Measurements from ENCODE around the gene SNX3.

The SNX3 gene

GRCh38 chr6:108174371-108175175, 86.3 kb downstream of the SNX3 start:
- peaks cover 9% of the 10 kb centered on the region for H3K9me3 ChIP-seq (ENCODE audit: insufficient read depth, low read depth, low read length)
- no peak overlapping the region for H3K9ac ChIP-seq (ENCODE audit: low read length)
- no peak overlapping the region for H2BK12ac ChIP-seq (ENCODE audit: low read length)
- no CpG with 5 or more reads among the region's 43 CpGs for WGBS (ENCODE audit: extremely low coverage, insufficient coverage, insufficient read length)
- H2AFZ ChIP-seq (ENCODE audit: insufficient read depth, low read length, poor library complexity) = no peak overlapping the region
- no peak overlapping the region for H2AK5ac ChIP-seq (ENCODE audit: low read length)
- H3K4me1 ChIP-seq (ENCODE audit: control insufficient read depth in 1 of 2, insufficient read depth in 2 of 2, low read length in 2 of 2) = peaks cover 12 to 15% of the 10 kb centered on the region in 2 experiments
- H3K79me1 ChIP-seq (ENCODE audit: low read length) = no peaks in the 10 kb centered on the region
- no peak overlapping the region for H4K91ac ChIP-seq (ENCODE audit: low read depth, low read length)
- H3K23ac ChIP-seq (ENCODE audit: low read length) = no peak overlapping the region
- H3K4ac ChIP-seq (ENCODE audit: low read depth, low read length) = no peak overlapping the region
- H3K18ac ChIP-seq (ENCODE audit: low read length) = no peak overlapping the region
- no peak overlapping the region for H4K12ac ChIP-seq (ENCODE audit: low read depth, low read length)
- peak overlapping the region; percentile 30 for H3K4me2 ChIP-seq (ENCODE audit: low read length)
- no peak for DNase-seq
- H4K8ac ChIP-seq (ENCODE audit: low read depth, low read length) = no peak overlapping the region
- H3K27me3 ChIP-seq (ENCODE audit: insufficient read depth, low read length) = peaks cover 73% of the 10 kb centered on the region
- H2BK120ac ChIP-seq (ENCODE audit: insufficient read depth, low read length, poor library complexity) = no peak overlapping the region
- H3K27ac ChIP-seq (ENCODE audit: low read depth, low read length) = no peak overlapping the region
- no peaks in the 10 kb centered on the region for H3K36me3 ChIP-seq (ENCODE audit: control insufficient read depth in 1 of 2, insufficient read depth in 2 of 2, low read length in 2 of 2)
- no peak overlapping the region for H3K4me3 ChIP-seq (ENCODE audit: low read depth, low read length)
- H3K14ac ChIP-seq (ENCODE audit: low read length) = no peak overlapping the region
- no peaks in the 10 kb centered on the region for H3K79me2 ChIP-seq (ENCODE audit: control insufficient read depth, insufficient read depth, low read length, poor library complexity)
- H2BK5ac ChIP-seq (ENCODE audit: low read depth, low read length, poor library complexity) = no peak overlapping the region

- WGBS (ENCODE audit: extremely low coverage, insufficient coverage, insufficient read length) = no CpG with 5 or more reads among the region's 3 CpGs
- no peak overlapping the region for H3K4me3 ChIP-seq (ENCODE audit: low read depth, low read length)
- no peak overlapping the region for H3K4me2 ChIP-seq (ENCODE audit: low read length)
- H3K36me3 ChIP-seq (ENCODE audit: control insufficient read depth in 1 of 2, insufficient read depth in 2 of 2, low read length in 2 of 2) = no peaks in the 10 kb centered on the region
- no peak overlapping the region for H3K4ac ChIP-seq (ENCODE audit: low read depth, low read length)
- no peak overlapping the region for H3K9ac ChIP-seq (ENCODE audit: low read length)
- H3K27me3 ChIP-seq (ENCODE audit: insufficient read depth, low read length) = peaks cover 90% of the 10 kb centered on the region
- H2BK12ac ChIP-seq (ENCODE audit: low read length) = no peak overlapping the region
- no peaks in the 10 kb centered on the region for H3K79me2 ChIP-seq (ENCODE audit: control insufficient read depth, insufficient read depth, low read length, poor library complexity)
- no peak overlapping the region for H2AK5ac ChIP-seq (ENCODE audit: low read length)
- no peak overlapping the region for H2BK120ac ChIP-seq (ENCODE audit: insufficient read depth, low read length, poor library complexity)
- no peak overlapping the region for H4K8ac ChIP-seq (ENCODE audit: low read depth, low read length)
- DNase-seq = no peak
- peaks cover 7% of the 10 kb centered on the region for H3K9me3 ChIP-seq (ENCODE audit: insufficient read depth, low read depth, low read length)
- H2AFZ ChIP-seq (ENCODE audit: insufficient read depth, low read length, poor library complexity) = no peak overlapping the region
- peaks cover 27 to 28% of the 10 kb centered on the region in 2 experiments for H3K4me1 ChIP-seq (ENCODE audit: control insufficient read depth in 1 of 2, insufficient read depth in 2 of 2, low read length in 2 of 2)
- H3K23ac ChIP-seq (ENCODE audit: low read length) = no peak overlapping the region
- no peak overlapping the region for H3K14ac ChIP-seq (ENCODE audit: low read length)
- no peak overlapping the region for H4K12ac ChIP-seq (ENCODE audit: low read depth, low read length)
- no peak overlapping the region for H3K27ac ChIP-seq (ENCODE audit: low read depth, low read length)
- H2BK5ac ChIP-seq (ENCODE audit: low read depth, low read length, poor library complexity) = no peak overlapping the region
- no peak overlapping the region for H4K91ac ChIP-seq (ENCODE audit: low read depth, low read length)
- H3K18ac ChIP-seq (ENCODE audit: low read length) = no peak overlapping the region
- H3K79me1 ChIP-seq (ENCODE audit: low read length) = no peaks in the 10 kb centered on the region
Measured at GRCh38 chr6:108171918-108172516, 88.8 kb downstream of the SNX3 start.

GRCh38 chr6:108171291-108171917, 89.4 kb downstream of the SNX3 start:
- peaks cover 90% of the 10 kb centered on the region for H3K27me3 ChIP-seq (ENCODE audit: insufficient read depth, low read length)
- no peak overlapping the region for H2BK120ac ChIP-seq (ENCODE audit: insufficient read depth, low read length, poor library complexity)
- no peak overlapping the region for H3K9ac ChIP-seq (ENCODE audit: low read length)
- H3K4ac ChIP-seq (ENCODE audit: low read depth, low read length) = no peak overlapping the region
- no peak overlapping the region for H3K23ac ChIP-seq (ENCODE audit: low read length)
- DNase-seq = no peak
- H2AK5ac ChIP-seq (ENCODE audit: low read length) = no peak overlapping the region
- no peak overlapping the region for H4K8ac ChIP-seq (ENCODE audit: low read depth, low read length)
- no peak overlapping the region for H4K91ac ChIP-seq (ENCODE audit: low read depth, low read length)
- no peaks in the 10 kb centered on the region for H3K36me3 ChIP-seq (ENCODE audit: control insufficient read depth in 1 of 2, insufficient read depth in 2 of 2, low read length in 2 of 2)
- H3K79me1 ChIP-seq (ENCODE audit: low read length) = no peaks in the 10 kb centered on the region
- no peak overlapping the region for H3K4me2 ChIP-seq (ENCODE audit: low read length)
- H4K12ac ChIP-seq (ENCODE audit: low read depth, low read length) = no peak overlapping the region
- H3K4me1 ChIP-seq (ENCODE audit: control insufficient read depth in 1 of 2, insufficient read depth in 2 of 2, low read length in 2 of 2) = peaks cover 30 to 31% of the 10 kb centered on the region in 2 experiments
- no peak overlapping the region for H3K14ac ChIP-seq (ENCODE audit: low read length)
- no peak overlapping the region for H2AFZ ChIP-seq (ENCODE audit: insufficient read depth, low read length, poor library complexity)
- WGBS (ENCODE audit: extremely low coverage, insufficient coverage, insufficient read length) = no CpG with 5 or more reads among the region's 21 CpGs
- no peak overlapping the region for H3K4me3 ChIP-seq (ENCODE audit: low read depth, low read length)
- H3K79me2 ChIP-seq (ENCODE audit: control insufficient read depth, insufficient read depth, low read length, poor library complexity) = no peaks in the 10 kb centered on the region
- H3K9me3 ChIP-seq (ENCODE audit: insufficient read depth, low read depth, low read length) = peaks cover 7% of the 10 kb centered on the region
- H2BK5ac ChIP-seq (ENCODE audit: low read depth, low read length, poor library complexity) = no peak overlapping the region
- no peak overlapping the region for H2BK12ac ChIP-seq (ENCODE audit: low read length)
- no peak overlapping the region for H3K18ac ChIP-seq (ENCODE audit: low read length)
- H3K27ac ChIP-seq (ENCODE audit: low read depth, low read length) = no peak overlapping the region

GRCh38 chr6:108170332-108171290, 90.2 kb downstream of the SNX3 start:
- no peak for DNase-seq
- H3K79me2 ChIP-seq (ENCODE audit: control insufficient read depth, insufficient read depth, low read length, poor library complexity) = no peaks in the 10 kb centered on the region
- no CpG with 5 or more reads among the region's 31 CpGs for WGBS (ENCODE audit: extremely low coverage, insufficient coverage, insufficient read length)
- H2BK120ac ChIP-seq (ENCODE audit: insufficient read depth, low read length, poor library complexity) = no peak overlapping the region
- H2AFZ ChIP-seq (ENCODE audit: insufficient read depth, low read length, poor library complexity) = no peak overlapping the region
- no peaks in the 10 kb centered on the region for H3K79me1 ChIP-seq (ENCODE audit: low read length)
- H3K36me3 ChIP-seq (ENCODE audit: control insufficient read depth in 1 of 2, insufficient read depth in 2 of 2, low read length in 2 of 2) = no peaks in the 10 kb centered on the region
- H2BK12ac ChIP-seq (ENCODE audit: low read length) = no peak overlapping the region
- H3K4ac ChIP-seq (ENCODE audit: low read depth, low read length) = no peak overlapping the region
- peaks cover 29 to 31% of the 10 kb centered on the region in 2 experiments for H3K4me1 ChIP-seq (ENCODE audit: control insufficient read depth in 1 of 2, insufficient read depth in 2 of 2, low read length in 2 of 2)
- no peak overlapping the region for H3K4me2 ChIP-seq (ENCODE audit: low read length)
- H2AK5ac ChIP-seq (ENCODE audit: low read length) = no peak overlapping the region
- peaks cover 90% of the 10 kb centered on the region for H3K27me3 ChIP-seq (ENCODE audit: insufficient read depth, low read length)
- no peak overlapping the region for H3K18ac ChIP-seq (ENCODE audit: low read length)
- H3K9me3 ChIP-seq (ENCODE audit: insufficient read depth, low read depth, low read length) = peaks cover 7% of the 10 kb centered on the region
- no peak overlapping the region for H4K91ac ChIP-seq (ENCODE audit: low read depth, low read length)
- H4K8ac ChIP-seq (ENCODE audit: low read depth, low read length) = no peak overlapping the region
- no peak overlapping the region for H3K4me3 ChIP-seq (ENCODE audit: low read depth, low read length)
- H3K9ac ChIP-seq (ENCODE audit: low read length) = no peak overlapping the region
- no peak overlapping the region for H3K23ac ChIP-seq (ENCODE audit: low read length)
- no peak overlapping the region for H3K14ac ChIP-seq (ENCODE audit: low read length)
- no peak overlapping the region for H3K27ac ChIP-seq (ENCODE audit: low read depth, low read length)
- no peak overlapping the region for H4K12ac ChIP-seq (ENCODE audit: low read depth, low read length)
- no peak overlapping the region for H2BK5ac ChIP-seq (ENCODE audit: low read depth, low read length, poor library complexity)
